ENCODE data around the gene FRMD4A. TPM values are rescaled to one million over a fixed set of nuclear protein-coding genes. Genes with fewer than 3 reads are reported as not detected.

Gene FRMD4A
- total RNA-seq, 4 donors from 2014 or later, result 13.7 to 27.2 (median 19.6) TPM

DNA sequence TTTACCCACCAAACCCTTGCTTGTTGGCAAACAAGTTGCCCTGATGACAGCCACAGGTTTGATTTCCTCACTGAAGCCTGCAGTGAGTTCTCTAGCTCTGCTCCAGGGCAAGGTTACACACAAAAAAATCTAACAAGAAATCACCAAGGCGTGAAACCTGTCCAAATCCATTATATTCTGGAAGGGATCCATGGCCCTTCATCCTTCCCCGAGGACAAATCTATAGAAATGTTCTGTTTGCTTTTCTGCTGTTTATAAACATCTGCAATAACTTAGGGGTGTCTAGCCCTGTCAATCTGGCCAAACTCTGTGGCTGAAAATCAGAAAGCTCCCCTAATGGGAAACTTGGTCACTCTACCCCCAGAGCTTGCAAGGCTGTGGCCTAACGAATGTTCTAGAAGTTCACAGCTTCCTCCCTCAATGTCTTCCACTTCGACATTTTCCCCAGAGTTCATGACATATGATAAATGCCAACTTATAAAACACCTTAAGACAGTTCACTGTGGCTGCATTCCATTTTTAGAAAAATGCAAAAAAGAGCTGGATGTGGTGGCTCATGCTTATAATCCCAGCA is 579.4 kb downstream of the FRMD4A start:
- Histone ChIP-seq H3K27me3 (no peaks in the 10 kb centered on the region), H3K27ac (no peak overlapping the region), H3K4me1 (no peaks in the 10 kb centered on the region), H3K9me3 (no peaks in the 10 kb centered on the region), H3K4me3 (no peak overlapping the region), H3K36me3 (peaks cover 0 to 11% of the 10 kb centered on the region in 2 donors)
- TF ChIP-seq, protein P1, sequence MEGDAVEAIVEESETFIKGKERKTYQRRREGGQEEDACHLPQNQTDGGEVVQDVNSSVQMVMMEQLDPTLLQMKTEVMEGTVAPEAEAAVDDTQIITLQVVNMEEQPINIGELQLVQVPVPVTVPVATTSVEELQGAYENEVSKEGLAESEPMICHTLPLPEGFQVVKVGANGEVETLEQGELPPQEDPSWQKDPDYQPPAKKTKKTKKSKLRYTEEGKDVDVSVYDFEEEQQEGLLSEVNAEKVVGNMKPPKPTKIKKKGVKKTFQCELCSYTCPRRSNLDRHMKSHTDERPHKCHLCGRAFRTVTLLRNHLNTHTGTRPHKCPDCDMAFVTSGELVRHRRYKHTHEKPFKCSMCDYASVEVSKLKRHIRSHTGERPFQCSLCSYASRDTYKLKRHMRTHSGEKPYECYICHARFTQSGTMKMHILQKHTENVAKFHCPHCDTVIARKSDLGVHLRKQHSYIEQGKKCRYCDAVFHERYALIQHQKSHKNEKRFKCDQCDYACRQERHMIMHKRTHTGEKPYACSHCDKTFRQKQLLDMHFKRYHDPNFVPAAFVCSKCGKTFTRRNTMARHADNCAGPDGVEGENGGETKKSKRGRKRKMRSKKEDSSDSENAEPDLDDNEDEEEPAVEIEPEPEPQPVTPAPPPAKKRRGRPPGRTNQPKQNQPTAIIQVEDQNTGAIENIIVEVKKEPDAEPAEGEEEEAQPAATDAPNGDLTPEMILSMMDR (IDR thresholded peaks at IDR 0.05), result no peak
- no peak for TF ChIP-seq EP300 (IDR thresholded peaks at IDR 0.05)
- no peak for TF ChIP-seq POLR2A (IDR thresholded peaks at IDR 0.05)
- no peak for TF ChIP-seq POLR2AphosphoS5 (IDR thresholded peaks at IDR 0.05)
- WGBS, 2 donors (ENCODE audit: low coverage in 1 of 2), result 93 to 100% methylated on average over 3 to 4 of the region's 4 CpGs
- no peak for ATAC-seq

- ATAC-seq, result no peak
- Histone ChIP-seq H3K4me1 (no peaks in the 10 kb centered on the region), H3K9me3 (no peaks in the 10 kb centered on the region), H3K27ac (no peak overlapping the region), H3K27me3 (no peaks in the 10 kb centered on the region), H3K36me3 (peaks cover 0 to 18% of the 10 kb centered on the region in 2 donors), H3K4me3 (no peak overlapping the region)
- no peak for TF ChIP-seq POLR2A (IDR thresholded peaks at IDR 0.05)
- no peak for TF ChIP-seq EP300 (IDR thresholded peaks at IDR 0.05)
- TF ChIP-seq, protein P1 (IDR thresholded peaks at IDR 0.05), result no peak
- 79 to 86% methylated on average over 9 to 11 of the region's 11 CpGs for WGBS, 2 donors (ENCODE audit: low coverage in 1 of 2)
Observed at GRCh38 chr10:13750299-13751190, 580.2 kb downstream of the FRMD4A start.

- no peak overlapping the region for H3K27ac ChIP-seq
- WGBS, 2 donors (ENCODE audit: low coverage in 1 of 2), result 90 to 91% methylated on average over 2 to 4 of the region's 7 CpGs
Observed at GRCh38 chr10:13745271-13745670, 585.5 kb downstream of the FRMD4A start.

GRCh38 chr10:13743963-13744362 is 586.8 kb downstream of the FRMD4A start:
- no peak overlapping the region for H3K27ac ChIP-seq
- H3K27me3 ChIP-seq, result no peaks in the 10 kb centered on the region
- WGBS, 2 donors (ENCODE audit: low coverage in 1 of 2), result 81 to 83% methylated on average over 6 of the region's 7 CpGs
- H3K36me3 ChIP-seq, result peaks cover 0 to 40% of the 10 kb centered on the region in 2 donors
- H3K4me1 ChIP-seq, result no peaks in the 10 kb centered on the region
- no peak for ATAC-seq
- no peak for TF ChIP-seq POLR2AphosphoS5 (IDR thresholded peaks at IDR 0.05)
- no peak for TF ChIP-seq EP300 (IDR thresholded peaks at IDR 0.05)
- TF ChIP-seq, protein P1 (IDR thresholded peaks at IDR 0.05), result no peak
- TF ChIP-seq POLR2A (IDR thresholded peaks at IDR 0.05), result no peak
- H3K4me3 ChIP-seq, result no peak overlapping the region
- no peaks in the 10 kb centered on the region for H3K9me3 ChIP-seq

More at GRCh38 chr10:13745271-13745670, 585.5 kb downstream of the FRMD4A start:
- no peaks in the 10 kb centered on the region for H3K4me1 ChIP-seq
- H3K36me3 ChIP-seq, result peaks cover 0 to 28% of the 10 kb centered on the region in 2 donors
- no peaks in the 10 kb centered on the region for H3K27me3 ChIP-seq
- TF ChIP-seq, protein P1 (IDR thresholded peaks at IDR 0.05), result no peak
- TF ChIP-seq POLR2A (IDR thresholded peaks at IDR 0.05) (no peak), POLR2AphosphoS5 (IDR thresholded peaks at IDR 0.05) (no peak), EP300 (IDR thresholded peaks at IDR 0.05) (no peak)
- H3K9me3 ChIP-seq, result no peaks in the 10 kb centered on the region
- H3K4me3 ChIP-seq, result no peak overlapping the region
- ATAC-seq, result no peak
